Stimulated activated CD8-positive, alpha-beta memory T cell treated with anti-CD3 and anti-CD28 coated beads, Interleukin-15, amount 100 ng/mL, for 24 hours (primary cell): ENCODE measurements around the gene PATL2.
"Not testable (repeated sequence)": the region's sequence is repeated elsewhere in the genome, so short reads cannot be mapped to it uniquely, and the experiment has no call there.

Experiments
- DNase-seq: peaks from one replicate; pipeline ENCODE4 v3.0.0-alpha.2; 2020; ENCODE audit warnings: low read depth

The PATL2 gene

GRCh38 chr15:44647036-44647435 lies 64.1 kb downstream of the PATL2 start:
- DNase-seq: no peak

- no peak for DNase-seq
Measured at GRCh38 chr15:44646460-44646859, 64.7 kb downstream of the PATL2 start.

GRCh38 chr15:44641651-44642050 lies 69.5 kb downstream of the PATL2 start:
- DNase-seq: no peak

- DNase-seq: no peak
Measured at GRCh38 chr15:44636976-44637375, 74.1 kb downstream of the PATL2 start.

GRCh38 chr15:44633603-44634002 lies 77.5 kb downstream of the PATL2 start:
- DNase-seq: no peak

- not testable (repeated sequence) for DNase-seq
Measured at GRCh38 chr15:44625286-44625685, 85.8 kb downstream of the PATL2 start.

- DNase-seq: no peak
Measured at GRCh38 chr15:44623178-44623577, 87.9 kb downstream of the PATL2 start.

GRCh38 chr15:44620081-44620480 lies 91.0 kb downstream of the PATL2 start:
- no peak for DNase-seq

- DNase-seq: no peak
Measured at GRCh38 chr15:44616974-44617373, 94.1 kb downstream of the PATL2 start.
